Non-pigmented ciliary epithelial cell (primary cell): ENCODE measurements around the gene CAPS.

ENCODE experiments used
- DNase-seq: peaks from one replicate; pipeline ENCODE4 v3.0.0-alpha.2; 2010; ENCODE audit warnings: low read depth

The CAPS gene

DNA sequence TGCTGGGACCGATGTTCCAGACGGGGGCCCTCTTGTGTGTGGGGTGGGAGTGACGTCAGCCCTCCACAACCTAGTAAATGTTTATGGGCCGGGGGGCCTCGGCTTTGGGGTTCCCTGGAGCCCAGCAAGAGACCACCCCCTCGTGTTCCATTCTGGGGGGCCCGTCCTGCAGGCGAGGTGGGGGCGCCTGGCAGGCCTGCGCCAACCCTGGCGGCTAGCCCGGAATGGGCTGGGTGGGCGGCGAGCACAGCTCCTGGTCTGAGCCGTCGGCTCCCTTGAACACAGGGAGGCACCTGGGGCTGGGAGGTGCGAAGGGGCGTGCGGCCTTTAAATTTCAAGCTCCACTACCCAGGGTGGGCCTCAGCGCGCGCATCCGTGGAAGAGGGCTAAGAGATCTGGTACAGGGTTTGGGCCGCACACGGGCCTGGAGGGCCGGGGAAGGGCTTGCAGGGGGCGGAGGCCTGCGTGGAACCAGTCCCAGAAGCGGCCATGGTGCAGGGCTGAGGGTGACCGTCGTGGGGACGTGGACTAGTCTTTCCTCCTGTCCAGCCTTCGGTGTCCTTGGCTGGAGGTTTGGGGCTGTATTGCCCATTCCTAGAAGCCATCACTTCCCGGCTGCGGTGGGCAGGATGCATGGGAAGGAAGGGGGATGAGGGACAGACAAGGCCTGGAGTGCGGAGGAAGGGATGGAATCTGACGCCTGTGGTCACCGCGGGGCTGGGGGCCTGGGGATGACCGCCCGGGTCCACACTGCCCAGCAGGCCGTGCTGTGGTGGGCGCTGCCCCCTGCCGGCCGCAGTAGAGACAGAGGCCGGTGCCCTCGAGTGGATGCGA, 21.9 kb upstream of the CAPS start:
- DNase-seq: no peak

GRCh38 chr19:5892772-5893275, 21.2 kb upstream of the CAPS start:
- DNase-seq: no peak

DNA sequence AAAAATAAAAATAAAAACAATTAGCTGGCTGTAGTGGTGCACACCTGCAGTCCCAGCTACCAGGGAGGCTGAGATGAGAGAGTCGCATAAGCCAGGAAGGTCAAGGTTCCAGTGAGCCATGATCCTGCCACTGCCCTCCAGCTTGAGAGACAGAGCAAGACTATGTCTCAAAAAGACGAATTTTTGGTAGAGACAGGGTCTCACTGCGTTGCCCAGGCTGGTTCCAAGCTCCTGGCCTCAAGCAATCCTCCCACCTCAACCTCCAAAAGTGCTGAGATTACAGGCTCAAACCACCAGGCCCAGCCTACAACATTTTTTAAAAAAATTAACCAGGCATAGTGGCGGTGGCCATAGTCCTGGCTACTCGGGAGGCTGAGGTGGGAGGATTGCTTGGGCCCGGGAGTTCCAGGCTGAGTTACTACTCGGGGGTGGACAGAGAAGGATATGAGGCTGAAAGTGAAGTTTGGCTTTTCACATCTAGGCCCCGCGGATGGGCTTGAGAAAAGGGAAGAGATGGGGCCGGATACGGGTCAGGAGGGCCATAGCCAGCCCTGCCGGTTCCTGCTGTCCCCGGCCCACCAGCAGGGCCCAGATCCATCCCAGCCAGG, 20.7 kb upstream of the CAPS start:
- no peak for DNase-seq

DNA sequence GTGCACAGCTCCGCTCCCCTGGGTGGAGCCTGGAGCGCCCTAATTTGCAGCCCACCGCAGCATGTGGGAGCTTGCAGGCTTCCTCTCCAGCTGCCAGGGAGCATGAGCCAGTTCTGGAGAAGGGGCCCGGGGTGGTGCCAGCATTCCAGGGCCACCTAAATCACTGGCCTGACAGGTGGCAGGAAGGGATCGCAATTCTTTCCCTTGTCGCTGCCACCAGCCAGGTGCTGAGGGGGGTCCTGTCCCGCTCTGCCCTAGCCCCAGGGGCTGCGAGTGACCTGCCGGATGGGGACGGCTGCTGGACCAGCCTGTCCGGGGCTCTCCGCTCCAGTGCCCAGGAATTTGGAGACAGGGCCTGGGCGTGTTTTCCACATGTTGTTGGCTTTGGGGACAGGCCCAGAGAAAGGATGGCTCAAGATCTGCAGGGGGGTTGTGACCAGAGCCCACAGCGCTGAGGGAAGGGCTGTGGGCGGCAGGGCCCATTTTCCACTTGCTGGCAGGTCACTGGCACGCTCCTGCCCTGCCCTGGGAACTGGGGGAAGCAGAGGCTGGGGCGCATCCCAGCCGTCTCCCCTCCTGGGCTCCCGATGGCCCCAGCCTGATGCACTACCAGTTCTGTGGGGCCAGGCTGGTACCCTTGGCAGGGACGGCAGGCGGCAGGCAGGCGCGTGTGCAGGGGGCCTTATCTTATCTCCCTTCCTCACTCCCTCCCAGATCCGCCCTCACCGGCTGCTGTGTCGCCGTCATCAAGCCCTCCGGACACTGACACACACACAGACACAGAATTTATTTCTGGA, 19.9 kb upstream of the CAPS start:
- no peak for DNase-seq

DNA sequence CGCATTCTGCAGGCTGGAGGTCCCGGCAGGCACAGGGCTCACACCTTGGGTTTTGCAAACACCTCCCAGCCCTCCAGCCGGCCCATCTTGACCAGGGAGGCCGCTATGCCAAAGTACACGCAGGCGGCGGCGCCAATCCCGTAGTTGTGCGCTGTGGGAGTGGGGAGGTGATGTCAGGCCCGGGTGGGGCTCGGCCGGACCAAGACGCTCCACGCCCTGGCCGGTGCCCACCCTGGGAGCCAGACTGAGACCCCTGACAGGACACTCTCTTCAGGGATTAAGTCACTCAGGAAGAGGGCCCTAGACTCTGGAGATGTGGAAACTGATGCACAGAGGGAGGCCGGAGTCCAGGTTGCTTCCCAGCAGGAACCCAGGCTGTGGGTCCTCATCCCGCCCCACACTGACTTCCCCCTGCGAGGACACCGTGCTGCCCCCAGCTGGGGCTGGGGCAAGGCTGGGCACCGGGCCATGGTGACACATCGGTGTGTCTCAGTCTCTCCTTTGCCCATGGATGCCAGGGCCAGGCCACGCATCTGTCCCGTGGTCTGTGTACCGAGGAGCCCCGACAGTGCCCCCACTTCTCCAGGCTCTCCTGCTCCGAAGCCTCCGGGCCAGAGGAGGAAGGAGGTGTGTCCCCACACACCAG, 19.2 kb upstream of the CAPS start:
- no peak for DNase-seq

GRCh38 chr19:5895409-5895808, 18.6 kb upstream of the CAPS start:
- DNase-seq: no peak

DNA sequence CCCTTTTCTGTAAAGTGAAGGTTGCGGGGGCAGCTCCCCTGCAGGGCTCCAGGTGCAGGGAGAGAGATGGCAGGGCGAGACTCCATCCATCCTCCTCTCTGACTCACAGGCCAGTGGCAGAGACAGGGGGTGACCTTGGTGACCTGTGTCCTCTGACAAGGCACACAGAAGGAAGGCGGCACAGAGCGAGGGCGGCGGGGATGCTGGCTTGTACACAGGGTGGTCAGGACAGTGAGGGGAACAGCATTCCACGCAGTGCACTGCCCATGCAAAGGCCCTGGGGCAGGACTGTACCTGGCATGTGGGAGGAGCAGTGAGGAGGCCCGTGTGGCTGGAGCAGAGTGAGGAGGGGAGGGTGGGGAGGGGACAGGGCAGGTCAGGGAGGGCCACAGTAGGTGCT, 18.2 kb upstream of the CAPS start:
- DNase-seq: no peak

GRCh38 chr19:5896365-5897076, 17.5 kb upstream of the CAPS start:
- no peak for DNase-seq

DNA sequence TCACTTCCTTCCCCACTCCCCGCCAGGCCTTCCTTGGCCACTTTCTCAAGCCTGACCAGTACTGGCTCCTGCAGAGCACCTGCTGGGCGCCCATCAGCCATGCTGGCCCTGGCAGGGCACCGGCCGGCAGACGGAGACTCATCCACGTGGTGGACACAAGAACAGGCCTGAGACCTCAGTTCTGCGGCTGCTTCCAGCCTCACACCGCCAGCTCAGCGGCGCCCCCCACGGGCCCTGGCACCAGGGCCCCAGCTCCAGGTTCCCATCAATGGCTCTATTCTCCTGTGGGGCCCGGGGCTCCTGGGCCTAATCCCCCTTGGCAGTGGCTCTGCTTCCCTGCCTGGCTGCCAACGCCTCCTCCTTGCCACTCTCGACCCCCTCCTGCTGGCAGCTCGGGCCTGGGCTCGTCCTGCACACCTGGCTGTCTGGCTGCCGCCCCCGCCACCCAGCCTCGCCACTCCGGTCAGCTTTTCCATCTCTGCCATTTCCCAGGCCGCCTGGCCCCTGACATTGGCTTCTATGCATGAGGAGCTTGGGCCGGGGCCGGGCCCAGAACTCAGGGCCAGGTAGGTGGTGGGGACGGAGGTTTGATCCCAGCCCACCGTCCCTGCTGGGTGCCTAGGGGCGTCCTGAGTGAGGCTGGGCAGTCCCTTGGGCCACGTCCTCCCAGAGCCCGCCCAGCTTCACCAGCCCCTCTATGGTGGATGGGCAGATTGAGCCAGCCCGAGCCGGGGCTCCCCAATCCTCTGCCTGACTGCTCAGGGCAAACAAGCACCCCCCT, 16.7 kb upstream of the CAPS start:
- DNase-seq: no peak

GRCh38 chr19:5899728-5900526, 14.1 kb upstream of the CAPS start:
- no peak for DNase-seq

DNA sequence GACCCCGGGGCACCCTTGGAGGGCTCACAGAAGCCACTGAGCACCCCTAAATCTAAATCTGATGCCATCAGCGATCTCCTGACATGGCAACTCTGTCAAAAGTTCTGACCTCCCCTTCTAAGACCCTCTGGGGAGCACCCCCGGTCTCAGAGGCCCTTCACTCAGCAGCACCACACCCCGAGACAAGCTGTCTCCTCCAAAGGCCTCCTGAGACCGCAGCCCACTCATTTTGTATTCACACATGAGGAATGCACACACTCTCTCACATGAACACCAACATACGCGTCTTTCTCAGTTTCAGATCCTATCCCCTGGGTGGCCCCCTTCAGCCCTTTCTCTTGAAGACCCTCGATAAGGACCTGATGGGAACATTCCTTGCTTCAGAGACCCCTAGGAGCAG, 13.1 kb upstream of the CAPS start:
- DNase-seq: no peak

DNA sequence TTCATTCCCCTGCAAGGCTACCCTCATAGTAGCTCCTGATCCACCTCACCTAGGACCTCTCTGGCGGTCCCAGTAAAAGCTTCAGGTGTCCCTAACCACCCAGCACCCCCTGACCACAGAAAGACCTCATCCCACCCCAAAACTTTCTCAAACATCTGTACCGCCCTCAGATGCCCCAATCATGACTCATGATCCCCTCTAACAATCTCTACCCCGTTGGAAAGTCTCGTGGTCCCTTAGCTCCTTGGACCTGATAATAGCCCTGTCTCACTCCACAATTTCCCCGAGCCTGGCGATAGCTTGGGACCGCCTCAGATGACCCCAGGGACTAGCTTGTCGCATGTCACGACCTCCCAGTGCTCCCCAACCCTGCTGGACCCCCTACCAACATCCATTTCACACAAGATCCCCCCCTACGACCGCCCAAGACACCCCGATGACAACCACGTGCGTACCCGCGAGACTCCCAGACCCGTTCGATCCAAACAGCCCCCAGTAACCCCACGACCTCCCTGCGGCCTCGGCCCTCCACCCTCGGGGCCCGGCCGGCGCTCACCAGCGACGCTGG, 10.9 kb upstream of the CAPS start:
- DNase-seq: no peak

GRCh38 chr19:5903624-5904351, 10.3 kb upstream of the CAPS start, which contains the start of gene NDUFA11:
NDUFA11 (minus strand) TSS chr19:5903790; CDS start chr19:5903708, 82 bp downstream.
- no peak for DNase-seq

DNA sequence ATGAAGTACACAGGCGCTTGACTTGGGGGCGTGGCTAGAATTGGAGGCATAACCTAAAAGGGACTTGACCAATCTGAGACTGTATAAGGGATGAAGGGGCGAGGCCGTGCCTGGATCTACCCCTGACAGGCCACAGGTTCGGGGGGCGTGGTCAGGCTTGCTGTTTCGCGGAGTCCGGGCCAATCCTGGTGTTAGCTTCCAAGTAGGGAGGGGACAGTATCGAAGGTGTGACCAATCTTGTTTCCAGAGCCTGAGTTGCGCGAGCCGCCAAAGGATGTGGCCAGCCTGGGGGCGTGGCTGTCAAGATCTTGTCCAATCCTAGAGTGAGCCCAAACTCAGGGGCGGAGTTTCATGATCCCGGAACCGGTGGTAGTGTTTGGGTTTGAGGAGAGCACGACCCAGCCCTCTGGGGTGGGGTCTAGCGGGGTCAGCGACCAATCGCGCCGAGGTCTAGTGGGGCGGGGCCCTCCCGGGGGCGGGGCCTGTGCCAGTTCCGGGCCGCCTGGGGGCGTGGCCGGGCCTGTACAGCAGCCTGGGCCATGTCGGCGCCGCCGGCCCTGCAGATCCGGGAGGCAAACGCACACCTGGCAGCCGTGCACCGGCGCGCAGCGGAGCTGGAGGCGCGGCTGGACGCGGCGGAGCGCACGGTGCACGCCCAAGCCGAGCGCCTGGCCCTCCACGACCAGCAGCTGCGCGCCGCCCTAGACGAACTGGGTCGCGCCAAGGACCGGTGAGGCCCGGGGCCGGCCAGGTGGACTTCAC, 9.5 kb upstream of the CAPS start, which contains the start of gene VMAC:
Gene VMAC, plus strand, starts transcription at position 521 of the 762 bp plus-strand sequence. Its CDS starts 19 bp downstream, at position 540.
- DNase-seq: peak; percentile 100

DNA sequence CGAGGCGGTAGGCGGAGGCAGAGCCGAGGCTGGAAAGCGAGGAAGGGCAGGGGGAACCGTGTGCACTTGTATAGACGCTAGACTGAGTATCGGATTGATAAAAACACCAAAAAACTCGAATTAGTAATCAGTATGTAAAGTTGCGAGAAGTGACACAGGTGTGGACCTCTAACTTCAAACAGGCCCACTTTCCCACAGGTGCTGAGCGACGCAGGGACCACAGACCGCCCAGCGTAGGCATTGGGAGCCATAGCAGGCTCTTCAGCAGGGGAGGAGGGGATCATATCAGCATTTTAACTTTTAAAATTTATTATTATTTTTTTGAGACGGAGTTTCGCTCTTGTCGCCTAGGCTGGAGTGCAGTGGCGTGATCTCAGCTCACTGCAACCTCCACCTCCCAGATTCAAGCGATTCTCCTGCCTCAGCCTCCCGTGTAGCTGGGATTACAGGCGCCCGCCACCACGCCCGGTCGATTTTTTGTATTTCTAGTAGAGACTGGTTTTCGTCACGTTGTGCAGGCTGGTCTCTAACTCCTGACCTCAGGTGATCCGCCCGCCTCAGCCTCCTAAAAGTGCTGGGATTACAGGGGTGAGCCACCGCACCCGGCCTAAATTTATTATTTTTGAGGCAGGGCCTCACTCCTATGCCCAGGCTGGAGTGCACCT, 8.8 kb upstream of the CAPS start:
- DNase-seq: no peak

GRCh38 chr19:5907241-5907640, 6.8 kb upstream of the CAPS start:
- DNase-seq: no peak

DNA sequence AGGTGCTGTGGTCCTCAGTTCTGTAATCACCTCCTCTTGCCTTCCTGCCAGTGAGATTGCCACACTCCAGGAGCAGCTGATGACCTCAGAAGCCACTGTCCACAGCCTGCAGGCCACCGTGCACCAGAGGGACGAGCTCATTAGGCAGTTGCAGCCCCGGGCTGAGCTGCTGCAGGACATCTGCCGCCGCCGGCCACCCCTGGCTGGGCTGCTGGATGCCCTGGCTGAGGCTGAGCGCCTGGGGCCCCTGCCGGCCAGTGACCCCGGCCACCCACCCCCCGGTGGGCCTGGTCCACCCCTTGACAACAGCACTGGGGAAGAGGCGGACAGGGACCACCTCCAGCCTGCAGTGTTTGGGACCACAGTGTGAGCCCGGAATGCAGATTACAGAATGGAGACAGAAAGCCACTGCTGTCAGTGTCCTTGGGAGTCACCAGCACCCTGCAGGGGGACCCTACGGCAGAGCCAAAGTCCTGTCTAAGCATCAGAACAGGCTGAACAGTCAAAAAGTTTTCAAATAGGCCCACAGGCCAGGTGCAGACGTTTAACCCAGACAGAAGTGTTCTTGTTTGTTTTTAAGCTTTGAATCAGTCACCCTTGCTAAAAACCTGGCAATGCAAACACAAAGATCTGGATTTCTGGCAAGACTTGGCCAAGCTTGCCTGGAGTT, 5.1 kb upstream of the CAPS start:
- DNase-seq: no peak
